Thyroid gland (tissue), 4 donors: Measurements from ENCODE around the gene S100A16.
A peak's percentile ranks its signal among the peaks of the same experiment; 100 is the strongest.

Experiments used
- POLR2A ChIP-seq, 2 donors: fragments of 450-650 bp; IDR thresholded peaks; one replicate each; pipeline ENCODE4 v1.6.1; 2017; ENCODE audit warnings: antibody characterized with exemption in 2 of 2, mild to moderate bottlenecking in 2 of 2, moderate library complexity in 1 of 2
- TF ChIP-seq, protein P1 (sequence below), 6 experiments: fragments of 200-600 bp in 3 of 6; fragments of 450-650 bp in 3 of 6; sonication (generic) in 3 of 6; IDR thresholded peaks; one replicate each; pipeline ENCODE4 v1.5.1; 2016 to 2019; ENCODE audit warnings: antibody characterized with exemption in 6 of 6, mild to moderate bottlenecking in 2 of 6, inconsistent platforms in 1 of 6, moderate library complexity in 1 of 6

DNA sequence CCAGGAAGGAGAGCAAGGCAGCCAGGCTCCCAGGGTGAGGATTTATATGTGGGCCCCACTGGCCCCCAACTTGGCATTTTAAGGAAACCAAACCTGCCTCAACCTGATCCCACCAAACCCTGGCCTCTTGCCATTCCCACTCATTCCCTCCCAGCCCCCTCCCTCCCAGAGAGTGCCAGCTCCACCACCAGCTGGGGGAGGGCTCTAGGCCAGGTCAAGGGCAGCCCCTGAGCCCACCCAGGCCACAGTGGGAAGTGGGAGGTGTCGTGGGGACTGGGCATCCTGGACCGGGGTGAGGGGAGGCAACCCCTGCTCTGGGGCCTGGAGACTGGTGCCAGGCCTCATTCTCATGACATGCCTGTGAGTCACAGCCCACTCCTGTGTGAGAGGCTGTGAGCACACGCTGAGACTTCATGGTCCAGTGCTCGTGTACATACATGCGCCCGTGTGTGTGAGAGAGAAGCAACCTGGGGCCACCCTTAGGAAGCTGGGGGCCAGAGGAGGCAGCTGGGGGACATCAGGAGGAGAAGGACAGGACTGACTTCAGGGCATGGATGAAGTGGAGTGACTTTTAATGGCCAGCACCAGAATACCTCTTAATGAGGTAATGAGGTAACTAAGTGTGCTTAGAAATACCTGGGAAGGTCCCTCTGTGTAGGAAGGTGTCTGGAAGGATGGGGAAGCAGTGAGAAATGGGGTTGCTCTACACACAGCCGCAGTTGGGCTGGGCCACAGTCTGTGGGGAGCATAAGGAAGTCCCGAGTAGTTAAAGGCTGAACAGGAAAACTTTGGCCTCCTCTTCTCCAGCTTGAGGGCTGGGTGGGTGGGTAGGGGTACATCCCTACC, 47.2 kb downstream of the S100A16 start, which contains the start of gene S100A2:
- TF ChIP-seq, protein P1, sequence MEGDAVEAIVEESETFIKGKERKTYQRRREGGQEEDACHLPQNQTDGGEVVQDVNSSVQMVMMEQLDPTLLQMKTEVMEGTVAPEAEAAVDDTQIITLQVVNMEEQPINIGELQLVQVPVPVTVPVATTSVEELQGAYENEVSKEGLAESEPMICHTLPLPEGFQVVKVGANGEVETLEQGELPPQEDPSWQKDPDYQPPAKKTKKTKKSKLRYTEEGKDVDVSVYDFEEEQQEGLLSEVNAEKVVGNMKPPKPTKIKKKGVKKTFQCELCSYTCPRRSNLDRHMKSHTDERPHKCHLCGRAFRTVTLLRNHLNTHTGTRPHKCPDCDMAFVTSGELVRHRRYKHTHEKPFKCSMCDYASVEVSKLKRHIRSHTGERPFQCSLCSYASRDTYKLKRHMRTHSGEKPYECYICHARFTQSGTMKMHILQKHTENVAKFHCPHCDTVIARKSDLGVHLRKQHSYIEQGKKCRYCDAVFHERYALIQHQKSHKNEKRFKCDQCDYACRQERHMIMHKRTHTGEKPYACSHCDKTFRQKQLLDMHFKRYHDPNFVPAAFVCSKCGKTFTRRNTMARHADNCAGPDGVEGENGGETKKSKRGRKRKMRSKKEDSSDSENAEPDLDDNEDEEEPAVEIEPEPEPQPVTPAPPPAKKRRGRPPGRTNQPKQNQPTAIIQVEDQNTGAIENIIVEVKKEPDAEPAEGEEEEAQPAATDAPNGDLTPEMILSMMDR (IDR thresholded peaks at IDR 0.05) = no peak
- peak in 1 of 2 donors; percentile 51 for TF ChIP-seq POLR2A (IDR thresholded peaks at IDR 0.05)
